Stomach (tissue), 4 donors: ENCODE data around the gene CREB5.

Experiments used
- EP300 ChIP-seq: sonication (generic); formaldehyde crosslinking; IDR thresholded peaks from one replicate; pipeline ENCODE4 v1.6.1; 2017; ENCODE audit warnings: antibody characterized with exemption
- TF ChIP-seq, protein P1 (sequence below), 7 experiments: fragments of 450-650 bp in 4 of 7; fragments of 200-600 bp in 3 of 7; sonication (generic) in 3 of 7; IDR thresholded peaks; one replicate each; pipeline ENCODE4 v1.5.1; 2016 to 2019; ENCODE audit warnings: antibody characterized with exemption in 7 of 7, control low read depth in 2 of 7, mild to moderate bottlenecking in 1 of 7

DNA sequence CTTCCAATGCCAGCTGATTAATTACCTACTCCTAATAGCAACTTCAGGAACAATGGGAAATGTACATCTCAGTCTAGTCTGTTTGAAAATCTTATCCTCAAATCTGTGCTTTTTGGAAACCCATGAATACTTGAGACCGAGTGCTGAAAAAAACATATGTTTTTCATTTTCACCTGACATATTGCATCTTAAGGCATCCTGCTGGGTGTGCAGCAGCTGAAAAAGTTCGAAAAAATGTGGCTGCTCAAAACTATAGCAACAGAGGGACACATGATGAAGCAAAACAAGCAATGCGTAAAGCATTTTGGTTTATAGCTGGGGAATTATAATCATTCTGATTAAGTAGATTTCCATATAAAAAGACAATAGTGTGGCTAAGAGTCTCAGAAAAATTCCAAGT is 218.0 kb downstream of the CREB5 start:
- TF ChIP-seq, protein P1, sequence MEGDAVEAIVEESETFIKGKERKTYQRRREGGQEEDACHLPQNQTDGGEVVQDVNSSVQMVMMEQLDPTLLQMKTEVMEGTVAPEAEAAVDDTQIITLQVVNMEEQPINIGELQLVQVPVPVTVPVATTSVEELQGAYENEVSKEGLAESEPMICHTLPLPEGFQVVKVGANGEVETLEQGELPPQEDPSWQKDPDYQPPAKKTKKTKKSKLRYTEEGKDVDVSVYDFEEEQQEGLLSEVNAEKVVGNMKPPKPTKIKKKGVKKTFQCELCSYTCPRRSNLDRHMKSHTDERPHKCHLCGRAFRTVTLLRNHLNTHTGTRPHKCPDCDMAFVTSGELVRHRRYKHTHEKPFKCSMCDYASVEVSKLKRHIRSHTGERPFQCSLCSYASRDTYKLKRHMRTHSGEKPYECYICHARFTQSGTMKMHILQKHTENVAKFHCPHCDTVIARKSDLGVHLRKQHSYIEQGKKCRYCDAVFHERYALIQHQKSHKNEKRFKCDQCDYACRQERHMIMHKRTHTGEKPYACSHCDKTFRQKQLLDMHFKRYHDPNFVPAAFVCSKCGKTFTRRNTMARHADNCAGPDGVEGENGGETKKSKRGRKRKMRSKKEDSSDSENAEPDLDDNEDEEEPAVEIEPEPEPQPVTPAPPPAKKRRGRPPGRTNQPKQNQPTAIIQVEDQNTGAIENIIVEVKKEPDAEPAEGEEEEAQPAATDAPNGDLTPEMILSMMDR (IDR thresholded peaks at IDR 0.05), result no peak
- no peak for TF ChIP-seq EP300
